Measurements from ENCODE around the gene SNTA1.

DNA sequence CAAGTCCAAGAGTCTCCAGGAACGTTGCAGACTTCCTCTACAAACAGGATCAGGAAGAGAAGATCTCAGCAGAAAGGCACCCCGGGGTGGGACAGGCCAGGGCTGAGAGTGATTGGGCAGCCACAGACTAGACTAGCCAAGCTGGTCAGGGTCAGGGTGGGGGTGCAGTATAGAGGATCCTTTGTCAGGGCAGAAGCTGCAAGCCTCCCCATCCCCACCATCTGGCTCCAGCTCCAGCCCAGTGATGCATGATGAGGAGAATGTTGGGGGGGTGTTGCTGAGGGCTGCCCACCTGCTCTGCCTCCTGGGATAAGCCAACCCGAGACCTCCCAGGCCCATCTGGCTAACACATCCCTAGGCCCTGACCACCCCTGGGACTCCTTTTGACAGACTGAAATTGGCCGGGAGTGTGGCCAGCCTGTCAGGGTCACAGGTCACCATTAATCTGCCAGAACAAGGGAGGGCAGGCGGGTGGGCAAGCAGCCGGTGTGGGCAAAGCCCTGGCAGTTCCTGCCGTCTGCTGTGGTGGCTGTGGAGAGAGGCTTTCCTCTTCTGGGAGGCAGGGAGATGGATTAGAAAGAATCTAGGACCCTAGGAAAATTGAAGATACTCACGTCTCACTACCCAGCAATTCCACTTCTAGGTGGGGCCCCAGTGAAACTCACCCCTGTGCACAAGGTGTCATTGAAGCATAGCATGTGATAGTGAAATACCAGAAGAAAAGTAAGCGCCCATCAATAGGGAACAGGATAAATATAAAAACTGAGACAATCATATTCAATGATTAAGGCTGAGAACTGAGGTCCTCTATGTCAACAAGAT, 22.1 kb upstream of the SNTA1 start:
- TF ChIP-seq CTCF (IDR thresholded peaks at IDR 0.05; ENCODE audit: poor library complexity) (no peak), EZH2 (IDR thresholded peaks at IDR 0.05; ENCODE audit: borderline replicate concordance) (no peak), EZH2phosphoT487 (IDR thresholded peaks at IDR 0.05; ENCODE audit: low read depth, severe bottlenecking, unreplicated experiment) (no peak)
